Small intestine (tissue), 7 donors: ENCODE data around the gene SPATC1L. TPM values are rescaled to one million over a fixed set of nuclear protein-coding genes. Genes with fewer than 3 reads are reported as not detected.

Experiments used
- DNase-seq, 2 donors: peaks; one replicate each; pipeline versions ENCODE4 v3.0.0 to v3.0.0-alpha.2; 2013
- FAIRE-seq: peaks from 2 replicates; lab custom pipeline; 2012; peaks lifted over from hg19 to GRCh38; lab: Jason Lieb, UNC
- H3K27ac ChIP-seq, 3 donors: one replicate each; pipeline ENCODE4 v1.5.1; 2013; ENCODE audit warnings: low read length in 2 of 3, mild to moderate bottlenecking in 2 of 3, control low read depth in 1 of 3, inconsistent platforms in 1 of 3, low read depth in 1 of 3, moderate library complexity in 1 of 3
- H3K27me3 ChIP-seq, 3 donors: one replicate each; pipeline ENCODE4 v1.6.1; 2013; ENCODE audit warnings: low read length in 3 of 3, inconsistent platforms in 1 of 3; ENCODE audit not compliant: control insufficient read depth in 3 of 3, insufficient read depth in 3 of 3
- H3K36me3 ChIP-seq, 3 donors: one replicate each; pipeline ENCODE4 v1.6.1; 2013; ENCODE audit warnings: low read length in 3 of 3, inconsistent platforms in 1 of 3, low read depth in 1 of 3, mild to moderate bottlenecking in 1 of 3, moderate library complexity in 1 of 3; ENCODE audit not compliant: control insufficient read depth in 3 of 3, insufficient read depth in 2 of 3
- H3K4me1 ChIP-seq, 3 donors: one replicate each; pipeline ENCODE4 v1.6.1; 2013; ENCODE audit warnings: low read length in 2 of 3, inconsistent platforms in 1 of 3, low read depth in 1 of 3, mild to moderate bottlenecking in 1 of 3, moderate library complexity in 1 of 3; ENCODE audit not compliant: control insufficient read depth in 3 of 3, insufficient read depth in 2 of 3
- H3K4me3 ChIP-seq, 3 donors: one replicate each; pipeline ENCODE4 v1.5.1; 2013; ENCODE audit warnings: low read length in 3 of 3, control low read depth in 1 of 3, inconsistent platforms in 1 of 3, low read depth in 1 of 3, mild to moderate bottlenecking in 1 of 3, moderate library complexity in 1 of 3
- H3K9me3 ChIP-seq, 2 donors: one replicate each; pipeline ENCODE4 v1.6.1; 2013; ENCODE audit warnings: low read depth in 1 of 2, low read length in 1 of 2; ENCODE audit not compliant: control insufficient read depth in 2 of 2, insufficient read depth in 1 of 2
- WGBS, 3 donors: extraction: QIAGEN DNeasy Blood & Tissue Kit; methylation state at CpG; one replicate each; pipeline ENCODE4 v1.1.7; 2013; 5-methylcytosine and 5-hydroxymethylcytosine counted together
- polyA plus RNA-seq, 4 donors: library from polyadenylated mRNA; stranded (reverse) in 3 of 4; unstranded in 1 of 4; fragments of 200-250 nt in 3 of 4; fragments of 120-200 nt in 1 of 4; gene quantifications; one replicate each; pipeline versions ENCODE4 v1.2.1 to v1.2.3, GENCODE V29; 2013
- donor health status: healthy with polysubstance abuse.
- donor health status: control.
- donor health status: control.
- donor health status: Bipolar disorder and iron deficiency.
- donor health status: healthy.

The SPATC1L gene
- polyA plus RNA-seq, 4 donors = 2.9 to 12.6 (median 8.2) TPM

GRCh38 chr21:46111193-46111571, 73.1 kb downstream of the SPATC1L start:
- H3K27me3 ChIP-seq = no peaks in the 10 kb centered on the region
- H3K27ac ChIP-seq = no peak overlapping the region
- FAIRE-seq = no peak
- peaks cover 0 to 29% (median 0%) of the 10 kb centered on the region in 3 donors for H3K36me3 ChIP-seq
- H3K4me1 ChIP-seq = no peaks in the 10 kb centered on the region
- peaks cover 0 to 9% of the 10 kb centered on the region in 2 donors for H3K9me3 ChIP-seq
- no peak for DNase-seq
- WGBS, 3 donors = 76 to 91% (median 87%) methylated on average over 12 of the region's 12 CpGs
- H3K4me3 ChIP-seq = no peak overlapping the region

Other genes starting within 250 kb of the SPATC1L start
- gene COL6A1, start 202.7 kb downstream of the SPATC1L start, polyA plus RNA-seq = 100 to 1,000 TPM in 1 of 4 donors, 10 to 100 TPM in 1, 1 to 10 TPM in 2; 6.0 to 475 (median 47.7) TPM
- 100 to 1,000 TPM in 2 of 4 donors, 10 to 100 TPM in 1, 1 to 10 TPM in 1; 3.8 to 159 (median 68.5) TPM for gene COL6A2, start 86.3 kb downstream of the SPATC1L start, polyA plus RNA-seq
- gene FTCD, start 28.9 kb downstream of the SPATC1L start, polyA plus RNA-seq = 10 to 100 TPM in 3 of 4 donors, under 1 TPM in 1; 0.31 to 71.8 (median 39.0) TPM
- 10 to 100 TPM; 13.2 to 42.1 (median 26.0) TPM for gene LSS, start 44.3 kb upstream of the SPATC1L start, polyA plus RNA-seq
- 10 to 100 TPM; 38.3 to 75.4 (median 42.6) TPM for gene MCM3AP, start 101.2 kb upstream of the SPATC1L start, polyA plus RNA-seq
- 10 to 100 TPM; 14.7 to 45.7 (median 23.7) TPM for gene YBEY, start 101.9 kb upstream of the SPATC1L start, polyA plus RNA-seq
- gene C21orf58, start 139.4 kb upstream of the SPATC1L start, polyA plus RNA-seq = 1 to 10 TPM in 3 of 4 donors, under 1 TPM in 1; 0.54 to 9.1 (median 3.3) TPM
- gene PCNT, start 139.7 kb upstream of the SPATC1L start, polyA plus RNA-seq = 10 to 100 TPM in 3 of 4 donors, 1 to 10 TPM in 1; 9.2 to 15.4 (median 12.9) TPM